CD14-positive monocyte (primary cell): Measurements from ENCODE around the gene COLQ. TPM values are rescaled to one million over a fixed set of nuclear protein-coding genes. Genes with fewer than 3 reads are reported as not detected.

ENCODE experiments used
- DNase-seq, 3 donors: peaks; one replicate each; pipeline ENCODE4 v3.0.0-alpha.2; 2011 to 2022
- H2AFZ ChIP-seq: 2 replicates; pipeline ENCODE4 v1.6.0; 2012; ENCODE audit warnings: mild to moderate bottlenecking, low read depth, low read length, inconsistent platforms; ENCODE audit not compliant: insufficient read depth, poor library complexity, severe bottlenecking
- H3K27ac ChIP-seq, 2 donors: 1 replicate in 1 of 2; 2 replicates in 1 of 2; pipeline ENCODE4 v1.5.1; 2012 to 2013; ENCODE audit warnings: low read length in 2 of 2, control low read depth in 1 of 2, inconsistent platforms in 1 of 2, low read depth in 1 of 2, mild to moderate bottlenecking in 1 of 2
- H3K27me3 ChIP-seq, 2 donors: one replicate each; pipeline versions ENCODE4 v1.6.0 to v1.6.1; 2011 to 2013; ENCODE audit warnings: low read length in 2 of 2; ENCODE audit not compliant: control insufficient read depth in 2 of 2, insufficient read depth in 2 of 2
- H3K36me3 ChIP-seq, 2 donors: replicated peaks in 1 of 2; 1 replicate in 1 of 2; 2 replicates in 1 of 2; pipeline versions ENCODE4 v1.5.1 to v1.6.1; 2012 to 2013; ENCODE audit warnings: low read length in 2 of 2, control low read depth in 1 of 2, inconsistent platforms in 1 of 2, mild to moderate bottlenecking in 1 of 2; ENCODE audit not compliant: insufficient read depth in 2 of 2, control insufficient read depth in 1 of 2
- H3K4me1 ChIP-seq, 2 donors: 1 replicate in 1 of 2; 2 replicates in 1 of 2; pipeline versions ENCODE4 v1.5.1 to v1.6.1; 2012 to 2013; ENCODE audit warnings: low read length in 2 of 2, control low read depth in 1 of 2, inconsistent platforms in 1 of 2, mild to moderate bottlenecking in 1 of 2, moderate library complexity in 1 of 2; ENCODE audit not compliant: insufficient read depth in 2 of 2, control insufficient read depth in 1 of 2
- H3K4me2 ChIP-seq: replicated peaks from 2 replicates; pipeline ENCODE3; 2012; ENCODE audit warnings: low read length, moderate library complexity, mild to moderate bottlenecking; ENCODE audit not compliant: poor library complexity, severe bottlenecking; ENCODE audit errors: extremely low read depth
- H3K4me3 ChIP-seq, 3 experiments: fragments of 200-600 bp in 1 of 3; sonication (generic) in 1 of 3; replicated peaks in 1 of 3; 1 replicate in 2 of 3; 2 replicates in 1 of 3; pipeline ENCODE4 v1.5.1; 2011 to 2013; ENCODE audit warnings: low read length in 3 of 3, mild to moderate bottlenecking in 3 of 3, control low read depth in 2 of 3, low read depth in 2 of 3, inconsistent platforms in 1 of 3, moderate library complexity in 1 of 3
- H3K79me2 ChIP-seq: 2 replicates; pipeline ENCODE4 v1.6.0; 2012; ENCODE audit warnings: mild to moderate bottlenecking, control low read depth, inconsistent platforms, low read length, moderate library complexity; ENCODE audit not compliant: insufficient read depth
- H3K9ac ChIP-seq: 2 replicates; pipeline ENCODE4 v1.6.0; 2017; ENCODE audit warnings: low read length, mild to moderate bottlenecking; ENCODE audit not compliant: insufficient read depth, poor library complexity, severe bottlenecking
- H3K9me3 ChIP-seq, 2 donors: replicated peaks in 1 of 2; 1 replicate in 1 of 2; 2 replicates in 1 of 2; pipeline versions ENCODE4 v1.5.1 to v1.6.1; 2012 to 2013; ENCODE audit warnings: low read length in 2 of 2, control low read depth in 1 of 2; ENCODE audit not compliant: control insufficient read depth in 1 of 2, insufficient read depth in 1 of 2
- H4K20me1 ChIP-seq: 2 replicates; pipeline ENCODE4 v1.6.0; 2012; ENCODE audit warnings: mild to moderate bottlenecking, low read length, control low read depth, moderate library complexity; ENCODE audit not compliant: insufficient read depth
- H3K27ac Mint-ChIP-seq, 7 donors: one replicate each; pipeline ENCODE4 v1.8.0; 2020; ENCODE audit warnings: mild to moderate bottlenecking in 7 of 7, mixed read lengths in 7 of 7, moderate library complexity in 6 of 7, inconsistent platforms in 2 of 7
- H3K27me3 Mint-ChIP-seq, 3 donors: one replicate each; pipeline ENCODE4 v1.8.0; 2021 to 2022; ENCODE audit warnings: low read depth in 3 of 3, mild to moderate bottlenecking in 3 of 3, mixed read lengths in 3 of 3, moderate library complexity in 3 of 3, inconsistent platforms in 1 of 3
- H3K36me3 Mint-ChIP-seq, 2 donors: one replicate each; pipeline ENCODE4 v1.8.0; 2020; ENCODE audit warnings: mixed read lengths in 2 of 2, inconsistent platforms in 1 of 2, mild to moderate bottlenecking in 1 of 2
- H3K4me1 Mint-ChIP-seq: one replicate; pipeline ENCODE4 v1.8.0; 2020; ENCODE audit warnings: mild to moderate bottlenecking, mixed read lengths
- H3K4me3 Mint-ChIP-seq, 2 donors: one replicate each; pipeline ENCODE4 v1.8.0; 2020; ENCODE audit warnings: mild to moderate bottlenecking in 2 of 2, mixed read lengths in 2 of 2, moderate library complexity in 1 of 2
- H3K9me3 Mint-ChIP-seq, 7 donors: one replicate each; pipeline ENCODE4 v1.8.0; 2020 to 2022; ENCODE audit warnings: mixed read lengths in 7 of 7, mild to moderate bottlenecking in 6 of 7, moderate library complexity in 6 of 7, inconsistent platforms in 2 of 7
- WGBS: methylation state at CpG from one replicate; pipeline ENCODE4 v1.1.5; 2013; ENCODE audit warnings: missing lambda C conversion rate; ENCODE audit not compliant: insufficient coverage; 5-methylcytosine and 5-hydroxymethylcytosine counted together
- intact Hi-C, 2 donors: fragments of 100-400 bp; cut with micrococcal nuclease; formaldehyde crosslinking; loops; one replicate each; pipeline versions ENCODE4 v1.15.0 to v1.15.1; 2023
- polyA plus RNA-seq, 3 donors: library from polyadenylated mRNA; depleted of rRNA in 1 of 3; unstranded in 2 of 3; stranded (reverse) in 1 of 3; fragments of 300-500 nt in 2 of 3; fragments of >200 nt in 1 of 3; fragmentation: Illumina TruSeq in 2 of 3; gene quantifications; 1 replicate in 2 of 3; 2 replicates in 1 of 3; pipeline ENCODE4 v1.2.3, GENCODE V29; 2012 to 2021
- TF ChIP-seq, protein P1 (sequence below): fragments of 200-600 bp; IDR thresholded peaks from one replicate; pipeline ENCODE4 v1.8.0; 2022; ENCODE audit warnings: antibody characterized with exemption, mild to moderate bottlenecking

Gene COLQ
- polyA plus RNA-seq, 3 donors = 0.23 to 1.9 (median 0.73) TPM

GRCh38 chr3:15538345-15538744, 16.8 kb upstream of the COLQ start:
- no peak overlapping the region for H3K27ac Mint-ChIP-seq
- DNase-seq = no peak
- H3K9me3 Mint-ChIP-seq = no peaks in the 10 kb centered on the region
- intact Hi-C loops = no loop called here
- no peaks in the 10 kb centered on the region for H3K27me3 ChIP-seq
- H3K4me1 ChIP-seq = no peaks in the 10 kb centered on the region
- no peaks in the 10 kb centered on the region for H4K20me1 ChIP-seq
- H3K27ac ChIP-seq = no peak overlapping the region
- no peak overlapping the region for H3K4me2 ChIP-seq
- H3K4me3 ChIP-seq = no peak overlapping the region
- peaks cover 0 to 5% (median 4%) of the 10 kb centered on the region in 3 donors for H3K27me3 Mint-ChIP-seq
- H3K4me1 Mint-ChIP-seq = peaks cover 10% of the 10 kb centered on the region
- no peaks in the 10 kb centered on the region for H3K79me2 ChIP-seq
- H2AFZ ChIP-seq = no peak overlapping the region
- H3K9ac ChIP-seq = no peak overlapping the region
- H3K36me3 Mint-ChIP-seq = no peaks in the 10 kb centered on the region
- no peak overlapping the region for H3K4me3 Mint-ChIP-seq
- H3K9me3 ChIP-seq = no peaks in the 10 kb centered on the region
- no CpG with 5 or more reads among the region's 2 CpGs for WGBS
- TF ChIP-seq, protein P1, sequence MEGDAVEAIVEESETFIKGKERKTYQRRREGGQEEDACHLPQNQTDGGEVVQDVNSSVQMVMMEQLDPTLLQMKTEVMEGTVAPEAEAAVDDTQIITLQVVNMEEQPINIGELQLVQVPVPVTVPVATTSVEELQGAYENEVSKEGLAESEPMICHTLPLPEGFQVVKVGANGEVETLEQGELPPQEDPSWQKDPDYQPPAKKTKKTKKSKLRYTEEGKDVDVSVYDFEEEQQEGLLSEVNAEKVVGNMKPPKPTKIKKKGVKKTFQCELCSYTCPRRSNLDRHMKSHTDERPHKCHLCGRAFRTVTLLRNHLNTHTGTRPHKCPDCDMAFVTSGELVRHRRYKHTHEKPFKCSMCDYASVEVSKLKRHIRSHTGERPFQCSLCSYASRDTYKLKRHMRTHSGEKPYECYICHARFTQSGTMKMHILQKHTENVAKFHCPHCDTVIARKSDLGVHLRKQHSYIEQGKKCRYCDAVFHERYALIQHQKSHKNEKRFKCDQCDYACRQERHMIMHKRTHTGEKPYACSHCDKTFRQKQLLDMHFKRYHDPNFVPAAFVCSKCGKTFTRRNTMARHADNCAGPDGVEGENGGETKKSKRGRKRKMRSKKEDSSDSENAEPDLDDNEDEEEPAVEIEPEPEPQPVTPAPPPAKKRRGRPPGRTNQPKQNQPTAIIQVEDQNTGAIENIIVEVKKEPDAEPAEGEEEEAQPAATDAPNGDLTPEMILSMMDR = no peak
- no peaks in the 10 kb centered on the region for H3K36me3 ChIP-seq

DNA sequence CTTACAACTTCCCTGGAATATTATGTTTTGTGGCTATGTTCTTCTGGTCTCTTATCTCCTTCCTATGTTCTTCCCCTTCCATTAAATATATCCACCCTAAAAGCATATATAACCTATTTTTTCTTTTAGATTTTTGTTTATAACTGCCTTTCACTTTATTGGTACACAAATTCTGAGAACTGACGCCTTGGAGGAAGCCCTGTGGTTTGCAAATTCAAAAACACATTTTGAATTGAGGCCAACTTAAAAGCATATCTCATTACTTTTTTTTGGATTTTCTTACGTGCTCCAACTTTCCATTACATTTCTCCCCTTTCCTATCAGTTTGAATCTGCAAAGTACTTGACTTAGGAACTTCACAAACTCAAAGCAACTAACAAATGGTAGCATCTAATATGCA, 15.3 kb upstream of the COLQ start:
- no peak overlapping the region for H3K27ac ChIP-seq
- DNase-seq = no peak
- intact Hi-C loops = no loop called here
- Mint-ChIP-seq H3K9me3 (no peaks in the 10 kb centered on the region), H3K4me3 (no peak overlapping the region), H3K27me3 (peaks cover 0 to 4% (median 2%) of the 10 kb centered on the region in 3 donors), H3K4me1 (peaks cover 10% of the 10 kb centered on the region), H3K36me3 (no peaks in the 10 kb centered on the region), H3K27ac (no peak overlapping the region)
- H3K4me3 ChIP-seq = no peak overlapping the region
- H4K20me1 ChIP-seq = no peaks in the 10 kb centered on the region
- 13% methylated on average over 2 of the region's 2 CpGs for WGBS
- TF ChIP-seq, protein P1 = no peak
- H3K36me3 ChIP-seq = no peaks in the 10 kb centered on the region
- no peak overlapping the region for H2AFZ ChIP-seq
- H3K9ac ChIP-seq = no peak overlapping the region
- H3K4me2 ChIP-seq = no peak overlapping the region
- H3K9me3 ChIP-seq = no peaks in the 10 kb centered on the region
- no peaks in the 10 kb centered on the region for H3K79me2 ChIP-seq
- no peaks in the 10 kb centered on the region for H3K27me3 ChIP-seq
- H3K4me1 ChIP-seq = no peaks in the 10 kb centered on the region
